OCI-LY1 (cell line): ENCODE results near the gene CDKN2B-AS1.

ENCODE experiments used
- CTCF ChIP-seq: fragments of 200-600 bp; sonication (generic), shearing (Covaris generic); IDR thresholded peaks from 2 replicates; pipeline ENCODE4 v1.5.1; 2017; ENCODE audit warnings: mild to moderate bottlenecking, antibody characterized with exemption, low read length, moderate library complexity, mixed read lengths
- EZH2 ChIP-seq: fragments of 200-600 bp; sonication (generic), shearing (Covaris generic); IDR thresholded peaks from 2 replicates; pipeline ENCODE4 v1.8.0; 2017; ENCODE audit warnings: borderline replicate concordance, mixed run types, mild to moderate bottlenecking, antibody characterized with exemption, low read length, moderate library complexity, mixed read lengths

- no peak for TF ChIP-seq CTCF
- no peak for TF ChIP-seq EZH2
Measured at GRCh38 chr9:22142671-22143070, 148.1 kb downstream of the CDKN2B-AS1 start.
